SK-N-MC (cell line): Measurements from ENCODE around the gene RBMS1.

Source experiments
- DNase-seq: peaks from one replicate; pipeline ENCODE4 v3.0.0-alpha.2; 2011; ENCODE audit warnings: low read depth, low spot score
- H3K27ac ChIP-seq: fragments of 200-600 bp; sonication (generic); 2 replicates; pipeline ENCODE4 v1.5.1; 2016; ENCODE audit warnings: mixed run types
- H3K36me3 ChIP-seq: fragments of 200-600 bp; sonication (generic); 2 replicates; pipeline ENCODE4 v1.6.1; 2017; ENCODE audit warnings: antibody characterized with exemption, low read length, mixed read lengths; ENCODE audit not compliant: insufficient read depth
- H3K4me3 ChIP-seq: fragments of 200-600 bp; sonication (generic); 2 replicates; pipeline ENCODE4 v1.5.1; 2016
- H3K9ac ChIP-seq: fragments of 200-600 bp; sonication (generic); 2 replicates; pipeline ENCODE4 v1.8.0; 2017; ENCODE audit warnings: mixed run types, mixed read lengths; ENCODE audit not compliant: insufficient read length
- H3K9me3 ChIP-seq: fragments of 200-600 bp; sonication (generic); 2 replicates; pipeline ENCODE4 v1.6.1; 2017; ENCODE audit warnings: low read depth, mild to moderate bottlenecking, antibody characterized with exemption, low read length, moderate library complexity, mixed read lengths
- EZH2 ChIP-seq: fragments of 200-600 bp; sonication (generic); IDR thresholded peaks from one replicate; pipeline ENCODE4 v1.6.1; 2017; ENCODE audit warnings: antibody characterized with exemption
- FOXP2 ChIP-seq: optimal IDR thresholded peaks from 2 replicates; pipeline ENCODE3; 2011; ENCODE audit warnings: mild to moderate bottlenecking, moderate library complexity; ENCODE audit not compliant: insufficient read depth; ENCODE audit errors: extremely low read length, control extremely low read depth
- POLR2AphosphoS5 ChIP-seq: IDR thresholded peaks from 2 replicates; pipeline ENCODE4 v1.6.1; 2012; ENCODE audit warnings: mild to moderate bottlenecking, low read depth, low read length, borderline replicate concordance

Gene RBMS1

DNA sequence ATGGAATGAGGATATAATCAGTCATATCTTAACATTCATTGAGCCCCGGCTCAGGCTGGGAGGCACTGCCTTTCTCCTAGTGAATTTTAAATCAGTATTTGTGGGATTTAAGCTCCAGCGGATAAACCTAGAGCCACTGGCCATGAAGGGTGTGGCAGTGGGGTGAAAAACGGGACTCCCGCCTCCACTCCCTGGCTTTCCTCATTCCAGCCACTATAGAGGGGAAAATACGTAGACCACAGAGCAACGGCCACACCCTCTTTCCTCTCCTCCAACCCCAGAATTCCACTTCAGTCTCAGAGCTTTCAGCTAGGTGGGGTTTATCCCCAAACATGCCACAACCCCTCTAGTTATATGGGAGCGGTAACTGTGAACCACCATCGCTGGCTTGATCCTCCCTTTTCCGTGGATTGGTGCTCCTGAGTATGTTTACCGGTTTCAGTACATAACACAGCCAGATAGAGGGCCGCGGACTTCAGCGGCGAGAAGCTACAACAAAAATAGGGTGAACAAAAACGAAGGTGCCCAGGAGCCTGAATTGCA is 223.0 kb downstream of the RBMS1 start:
- no peak overlapping the region for H3K27ac ChIP-seq
- H3K36me3 ChIP-seq: peaks cover 22% of the 10 kb centered on the region
- DNase-seq: no peak
- no peaks in the 10 kb centered on the region for H3K9me3 ChIP-seq
- H3K4me3 ChIP-seq: no peak overlapping the region
- no peak overlapping the region for H3K9ac ChIP-seq
- TF ChIP-seq FOXP2: no peak
- no peak for TF ChIP-seq EZH2
- TF ChIP-seq POLR2AphosphoS5: no peak

DNA sequence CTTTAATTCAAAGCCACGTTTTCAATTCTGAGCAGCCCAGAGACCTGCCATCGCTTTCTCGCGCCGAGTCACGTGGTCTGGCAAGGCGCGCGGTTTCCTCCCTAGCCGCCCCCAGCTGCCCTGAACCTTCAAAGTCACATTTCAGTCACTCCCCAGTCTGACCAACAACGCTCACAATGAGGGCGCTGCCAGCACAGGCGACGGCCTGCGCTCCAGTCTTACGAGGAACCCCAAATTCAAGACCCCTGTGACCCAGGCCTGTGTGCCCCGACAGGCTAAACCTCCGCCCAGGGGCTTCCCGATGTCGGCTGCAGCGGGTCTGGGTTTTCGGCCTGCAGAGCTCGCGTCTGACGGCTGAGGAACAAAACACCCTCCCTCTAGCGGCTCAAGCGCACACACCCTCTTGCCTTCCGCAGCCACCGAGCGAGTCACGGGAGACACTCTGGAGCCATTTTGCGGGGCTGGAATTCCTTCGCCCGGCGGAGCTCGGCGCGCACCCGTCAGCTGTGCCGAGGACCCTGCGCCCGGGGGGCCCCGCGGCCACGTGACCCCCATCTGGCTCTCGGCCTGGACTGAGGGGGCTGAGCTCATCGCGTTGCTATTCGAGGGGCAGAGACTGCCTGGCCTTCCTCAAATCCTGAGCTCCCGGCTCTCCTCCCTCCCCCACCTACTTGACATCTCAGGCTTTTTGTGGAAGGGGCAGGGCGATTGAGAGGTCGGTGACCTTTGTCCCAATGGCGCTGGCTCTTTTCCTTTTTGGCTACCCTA is 223.6 kb downstream of the RBMS1 start:
- H3K4me3 ChIP-seq: no peak overlapping the region
- H3K9me3 ChIP-seq: no peaks in the 10 kb centered on the region
- TF ChIP-seq POLR2AphosphoS5 (no peak), FOXP2 (no peak), EZH2 (no peak)
- DNase-seq: no peak
- H3K9ac ChIP-seq: no peak overlapping the region
- no peak overlapping the region for H3K27ac ChIP-seq
- H3K36me3 ChIP-seq: peaks cover 16% of the 10 kb centered on the region; the same call in 1 of the 2 replicates

DNA sequence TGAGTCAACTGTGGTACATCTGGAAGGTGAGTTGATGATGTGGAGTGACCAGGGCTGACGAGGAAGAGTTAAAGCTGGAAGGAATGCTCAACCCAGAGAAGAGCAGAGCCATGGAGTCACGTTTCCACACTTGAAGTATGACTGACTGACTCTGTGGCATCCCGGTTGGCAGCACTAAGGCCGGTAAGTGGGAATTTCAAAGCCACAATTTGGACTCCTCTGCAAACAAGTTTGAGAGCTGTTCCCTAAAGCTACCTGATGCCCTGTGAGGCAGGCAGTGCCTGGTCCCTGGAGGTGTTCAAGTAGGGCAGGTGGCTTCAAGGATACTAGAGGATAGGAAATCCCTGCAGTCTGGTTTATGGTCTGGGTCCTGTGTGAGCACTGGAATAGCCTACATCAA is 224.2 kb downstream of the RBMS1 start:
- DNase-seq: no peak
- Histone ChIP-seq H3K9me3 (no peaks in the 10 kb centered on the region), H3K36me3 (peaks cover 12% of the 10 kb centered on the region; the same call in 1 of the 2 replicates), H3K9ac (no peak overlapping the region), H3K27ac (no peak overlapping the region), H3K4me3 (no peak overlapping the region)
- TF ChIP-seq FOXP2: no peak
- TF ChIP-seq POLR2AphosphoS5: no peak
- no peak for TF ChIP-seq EZH2

DNA sequence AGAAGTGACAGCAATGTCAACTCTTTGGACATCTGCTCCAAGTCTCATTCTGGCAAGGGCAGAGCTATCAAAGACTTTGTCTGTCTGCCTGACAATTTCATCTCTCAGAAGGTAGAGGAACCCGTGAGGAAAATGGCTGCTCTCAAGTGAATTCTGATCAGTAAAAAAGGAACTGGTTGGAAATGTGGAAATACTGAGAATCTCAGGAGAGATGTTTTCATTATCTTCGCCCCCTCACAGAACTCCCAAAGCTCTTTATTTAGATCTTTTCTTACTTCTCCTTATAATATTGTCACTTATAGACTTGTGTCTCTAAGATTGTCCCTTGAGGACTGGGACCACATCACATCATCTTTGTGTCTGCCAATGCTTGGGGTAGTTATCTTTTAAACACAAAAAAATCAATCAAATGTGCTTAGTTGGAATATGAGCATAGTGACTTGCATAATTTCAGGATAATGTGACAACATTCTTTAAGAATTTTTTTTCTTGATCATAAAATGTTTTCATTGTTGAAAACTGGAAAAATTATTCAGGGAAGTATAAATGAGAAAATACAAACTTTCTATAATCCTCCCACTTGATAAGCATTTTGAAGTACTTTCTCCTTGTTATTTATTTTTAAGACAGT is 225.3 kb downstream of the RBMS1 start:
- H3K36me3 ChIP-seq: peaks cover 12% of the 10 kb centered on the region; the same call in 1 of the 2 replicates
- no peak overlapping the region for H3K4me3 ChIP-seq
- H3K9ac ChIP-seq: no peak overlapping the region
- DNase-seq: no peak
- H3K9me3 ChIP-seq: no peaks in the 10 kb centered on the region
- TF ChIP-seq POLR2AphosphoS5 (no peak), FOXP2 (no peak), EZH2 (no peak)
- H3K27ac ChIP-seq: no peak overlapping the region

DNA sequence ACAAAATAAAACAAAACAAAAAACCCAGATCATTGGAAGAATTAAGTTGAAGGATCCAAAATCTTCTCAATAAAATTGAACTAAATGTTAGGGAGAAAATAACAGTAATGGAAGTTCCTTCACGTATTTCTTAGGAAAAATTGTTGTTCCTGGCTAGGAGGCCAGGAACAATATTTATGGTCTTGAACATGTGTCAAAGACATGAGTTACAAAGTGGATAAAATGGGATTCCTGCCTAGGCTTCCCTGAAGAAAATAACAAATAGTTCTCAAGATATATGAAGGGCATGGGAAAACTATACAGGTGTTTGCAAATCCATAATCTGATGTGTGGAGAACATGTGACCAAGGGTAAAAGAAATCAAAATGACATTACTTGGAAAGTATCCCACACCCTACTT is 225.9 kb downstream of the RBMS1 start:
- no peak overlapping the region for H3K27ac ChIP-seq
- TF ChIP-seq POLR2AphosphoS5: no peak
- no peak for TF ChIP-seq EZH2
- no peak for TF ChIP-seq FOXP2
- no peak overlapping the region for H3K4me3 ChIP-seq
- H3K36me3 ChIP-seq: peaks cover 12% of the 10 kb centered on the region; the same call in 1 of the 2 replicates
- no peak for DNase-seq
- H3K9me3 ChIP-seq: no peaks in the 10 kb centered on the region
- H3K9ac ChIP-seq: no peak overlapping the region

DNA sequence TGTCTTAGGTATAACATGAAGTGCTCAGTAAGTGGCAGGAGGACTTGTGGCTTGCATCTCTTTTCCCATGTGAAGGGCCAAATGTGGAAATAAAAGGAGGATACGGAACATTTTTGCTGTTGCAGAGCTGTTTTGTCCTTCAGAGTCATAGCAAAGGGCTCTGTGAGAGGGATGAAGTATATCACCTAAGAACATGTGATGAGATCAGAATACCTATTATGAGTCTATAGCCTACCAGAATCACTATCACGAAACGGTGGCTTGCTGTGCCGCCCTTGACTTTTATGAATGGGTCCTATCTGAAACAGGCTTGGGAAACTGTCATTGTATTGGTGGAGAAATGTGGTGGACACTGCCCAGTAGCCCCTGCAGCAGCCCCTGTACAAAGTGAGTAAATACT is 226.6 kb downstream of the RBMS1 start:
- H3K9me3 ChIP-seq: no peaks in the 10 kb centered on the region
- no peak overlapping the region for H3K27ac ChIP-seq
- no peak for TF ChIP-seq FOXP2
- no peak for TF ChIP-seq POLR2AphosphoS5
- no peak for TF ChIP-seq EZH2
- H3K9ac ChIP-seq: no peak overlapping the region
- DNase-seq: no peak
- H3K36me3 ChIP-seq: peaks cover 10% of the 10 kb centered on the region; the same call in 1 of the 2 replicates
- H3K4me3 ChIP-seq: no peak overlapping the region

DNA sequence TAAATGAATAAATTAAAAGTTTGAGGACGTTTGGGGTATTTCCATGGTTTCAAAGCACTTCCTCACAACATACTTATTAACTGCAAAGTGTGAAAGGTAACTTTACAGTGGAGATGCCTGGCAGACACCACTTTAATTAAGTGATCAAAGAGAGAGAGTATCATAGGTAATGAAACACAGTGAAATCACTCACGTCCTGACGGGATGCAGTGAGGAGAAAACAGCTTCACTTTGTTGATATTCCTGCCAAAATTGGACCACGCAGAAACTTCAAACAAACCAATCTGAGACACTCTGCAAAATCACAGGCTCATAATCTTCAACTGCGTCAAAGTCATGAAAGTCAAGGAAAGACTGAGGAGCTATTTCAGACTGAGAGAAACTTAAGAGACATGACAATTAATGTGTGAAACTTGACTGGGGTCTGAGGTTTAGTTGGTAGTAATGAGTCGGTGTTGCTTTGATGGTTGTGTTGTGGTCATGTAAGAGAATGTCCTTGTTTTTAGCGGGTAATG is 227.5 kb downstream of the RBMS1 start:
- DNase-seq: no peak
- Histone ChIP-seq H3K9me3 (no peaks in the 10 kb centered on the region), H3K27ac (no peak overlapping the region), H3K9ac (no peak overlapping the region), H3K36me3 (peaks cover 5% of the 10 kb centered on the region; the same call in 1 of the 2 replicates), H3K4me3 (no peak overlapping the region)
- TF ChIP-seq EZH2 (no peak), FOXP2 (no peak), POLR2AphosphoS5 (no peak)

DNA sequence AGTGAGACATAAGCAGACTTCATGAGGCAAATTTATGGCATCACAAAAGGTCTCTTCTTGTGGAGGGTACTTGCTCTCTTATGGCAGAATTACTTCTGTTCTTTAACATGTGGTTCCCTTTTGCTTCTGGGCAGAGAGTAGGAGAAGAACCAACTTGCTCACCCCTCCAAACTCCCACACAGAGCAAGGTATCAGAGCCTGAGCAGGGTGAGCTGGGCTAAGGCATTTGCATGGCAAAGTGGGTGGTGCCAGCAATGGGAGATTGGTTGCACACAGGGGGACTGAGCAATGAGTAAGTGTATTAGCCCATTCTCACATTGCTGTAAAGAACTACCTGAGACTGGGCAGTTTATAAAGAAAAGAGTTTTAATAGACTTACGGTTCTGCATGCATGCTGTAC is 229.3 kb downstream of the RBMS1 start:
- no peak overlapping the region for H3K27ac ChIP-seq
- H3K4me3 ChIP-seq: no peak overlapping the region
- TF ChIP-seq POLR2AphosphoS5 (no peak), FOXP2 (no peak), EZH2 (no peak)
- H3K9me3 ChIP-seq: no peaks in the 10 kb centered on the region
- no peak overlapping the region for H3K9ac ChIP-seq
- H3K36me3 ChIP-seq: no peaks in the 10 kb centered on the region
- no peak for DNase-seq

DNA sequence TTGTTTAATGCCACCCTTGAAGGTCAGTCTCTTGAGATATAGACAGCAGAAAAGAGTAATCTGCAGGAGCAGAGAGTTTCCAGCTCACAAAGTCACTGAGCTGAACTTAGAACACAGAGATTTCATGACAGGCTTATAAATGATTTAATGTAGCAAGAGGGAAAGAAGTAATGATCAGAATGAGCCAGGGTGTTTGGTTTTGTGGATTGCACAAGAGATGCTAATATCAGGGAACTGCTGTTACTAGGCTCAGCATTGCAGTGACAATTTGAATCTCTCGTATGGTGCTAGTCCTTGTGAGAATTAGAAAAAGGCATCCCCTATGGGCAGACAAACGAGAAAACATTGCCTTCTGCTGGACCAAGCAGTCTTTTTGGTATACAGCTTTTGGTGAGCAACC is 231.9 kb downstream of the RBMS1 start:
- Histone ChIP-seq H3K9me3 (no peaks in the 10 kb centered on the region), H3K36me3 (no peaks in the 10 kb centered on the region), H3K27ac (no peak overlapping the region), H3K4me3 (no peak overlapping the region), H3K9ac (no peak overlapping the region)
- no peak for TF ChIP-seq POLR2AphosphoS5
- TF ChIP-seq FOXP2: no peak
- no peak for TF ChIP-seq EZH2
- no peak for DNase-seq
